Left lung (tissue), 10 donors: ENCODE results near the gene BFSP1. TPM values are rescaled to one million over a fixed set of nuclear protein-coding genes. Genes with fewer than 3 reads are reported as not detected.

ENCODE experiments used
- ATAC-seq: fragments of 200-7000 bp; cut with Tn5 transposase; one replicate; pipeline ENCODE4 v1.9.1; 2020; ENCODE audit warnings: moderate library complexity
- DNase-seq, 4 donors: peaks; one replicate each; pipeline ENCODE4 v3.0.0-alpha.2; 2013 to 2020
- H3K27ac ChIP-seq, 2 donors: fragments of 200-600 bp; sonication (generic) in 1 of 2; one replicate each; pipeline versions ENCODE4 v1.5.0 to v1.8.0; 2020 to 2021
- H3K27me3 ChIP-seq, 2 donors: fragments of 200-600 bp; sonication (generic) in 1 of 2; one replicate each; pipeline versions ENCODE4 v1.5.0 to v1.8.0; 2020 to 2021
- H3K36me3 ChIP-seq, 2 donors: fragments of 200-600 bp; sonication (generic) in 1 of 2; one replicate each; pipeline versions ENCODE4 v1.5.0 to v1.8.0; 2020 to 2021
- H3K4me1 ChIP-seq, 2 donors: fragments of 200-600 bp; one replicate each; pipeline ENCODE4 v1.8.0; 2021
- H3K4me3 ChIP-seq, 2 donors: fragments of 200-600 bp; sonication (generic) in 1 of 2; one replicate each; pipeline versions ENCODE4 v1.5.0 to v1.8.0; 2020 to 2021; ENCODE audit warnings: mild to moderate bottlenecking in 1 of 2
- H3K9me3 ChIP-seq, 2 donors: fragments of 200-600 bp; sonication (generic) in 1 of 2; one replicate each; pipeline versions ENCODE4 v1.5.0 to v1.8.0; 2020 to 2021
- intact Hi-C, 2 donors: fragments of 100-400 bp; cut with DNase I; formaldehyde crosslinking; loops; one replicate each; pipeline versions ENCODE4 v1.11.2 to v1.14.2; 2022
- polyA plus RNA-seq, 6 donors: library from polyadenylated mRNA; unstranded; fragments of 120-200 nt; gene quantifications; one replicate each; pipeline ENCODE4 v1.2.1, GENCODE V29; 2013; ENCODE audit not compliant: insufficient read length in 6 of 6
- total RNA-seq, 2 donors: library from RNA; stranded (reverse); fragmentation: NEBNext Ultra II Directional; extraction: Animal tissue kit (Norgen Biotek cat#: 25700); gene quantifications; one replicate each; pipeline ENCODE4 v1.2.1, GENCODE V29; 2021
- TF ChIP-seq, protein P1 (sequence below), 2 donors: fragments of 200-600 bp; sonication (generic) in 1 of 2; IDR thresholded peaks; one replicate each; pipeline versions ENCODE4 v1.5.0 to v1.8.0; 2021; ENCODE audit warnings: antibody characterized with exemption in 2 of 2
- donor health status: DM: no; HTN: yes; CAD: no.
- donor health status: DM: no; HTN: no; CAD: no.

BFSP1 gene
- total and polyA plus RNA-seq, 8 donors: 1.9 to 4.2 (median 3.9) TPM

DNA sequence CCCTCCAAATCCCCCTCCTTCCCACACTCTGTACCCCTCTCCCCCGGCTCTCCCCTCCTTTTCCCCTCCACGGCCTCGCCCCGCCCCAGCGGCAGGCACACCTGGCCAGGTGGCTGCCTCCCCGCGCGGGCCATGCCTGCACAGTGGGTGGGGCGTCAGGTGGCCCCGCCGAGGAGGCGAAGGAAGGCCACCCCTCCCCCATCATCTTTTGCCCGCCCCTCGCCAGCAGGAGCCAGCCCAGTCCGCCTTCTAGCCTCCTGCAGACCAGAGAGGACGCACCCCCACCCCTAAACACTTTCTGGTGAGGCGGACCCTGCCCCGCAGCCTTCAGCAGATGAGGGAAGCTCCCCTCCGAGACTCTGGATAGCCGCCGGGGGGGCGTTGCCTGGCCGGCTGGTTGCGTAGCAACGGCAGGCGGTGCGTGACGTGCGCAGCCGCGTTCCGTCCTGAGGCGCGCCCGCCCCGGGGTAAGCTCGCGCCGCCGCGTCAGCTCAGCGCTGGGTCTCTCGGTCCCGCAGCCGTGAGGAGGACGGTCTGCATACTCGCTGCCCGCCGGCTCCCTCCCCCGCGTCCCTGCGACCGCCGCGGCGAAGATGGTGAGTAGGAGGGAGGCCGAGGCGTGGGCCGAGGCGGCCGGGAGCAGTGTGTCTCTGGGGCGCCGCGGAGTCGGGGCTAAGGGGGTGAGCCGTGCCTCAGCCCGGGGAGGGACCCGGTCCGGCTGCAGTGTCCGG lies 38.6 kb upstream of the BFSP1 start, which contains the start of gene DSTN:
Gene DSTN, plus strand, starts transcription at position 460 of the 731 bp plus-strand sequence. Its CDS starts 134 bp downstream, at position 594.
- Histone ChIP-seq H3K4me3 (peak within 1 kb of the TSS; percentile 79 to 88), H3K4me1 (peaks cover 20 to 45% of the 10 kb centered on the region in 2 donors), H3K27me3 (peaks cover 0 to 9% of the 10 kb centered on the region in 2 donors), H3K9me3 (no peaks in the 10 kb centered on the region), H3K36me3 (no peaks in the 10 kb centered on the region), H3K27ac (peak within 1 kb of the TSS; percentile 92 to 99)
- ATAC-seq (peak; percentile 84), DNase-seq (peak; percentile 92 to 98 (median 96))
- intact Hi-C loops: no loop called here
- TF ChIP-seq, protein P1, sequence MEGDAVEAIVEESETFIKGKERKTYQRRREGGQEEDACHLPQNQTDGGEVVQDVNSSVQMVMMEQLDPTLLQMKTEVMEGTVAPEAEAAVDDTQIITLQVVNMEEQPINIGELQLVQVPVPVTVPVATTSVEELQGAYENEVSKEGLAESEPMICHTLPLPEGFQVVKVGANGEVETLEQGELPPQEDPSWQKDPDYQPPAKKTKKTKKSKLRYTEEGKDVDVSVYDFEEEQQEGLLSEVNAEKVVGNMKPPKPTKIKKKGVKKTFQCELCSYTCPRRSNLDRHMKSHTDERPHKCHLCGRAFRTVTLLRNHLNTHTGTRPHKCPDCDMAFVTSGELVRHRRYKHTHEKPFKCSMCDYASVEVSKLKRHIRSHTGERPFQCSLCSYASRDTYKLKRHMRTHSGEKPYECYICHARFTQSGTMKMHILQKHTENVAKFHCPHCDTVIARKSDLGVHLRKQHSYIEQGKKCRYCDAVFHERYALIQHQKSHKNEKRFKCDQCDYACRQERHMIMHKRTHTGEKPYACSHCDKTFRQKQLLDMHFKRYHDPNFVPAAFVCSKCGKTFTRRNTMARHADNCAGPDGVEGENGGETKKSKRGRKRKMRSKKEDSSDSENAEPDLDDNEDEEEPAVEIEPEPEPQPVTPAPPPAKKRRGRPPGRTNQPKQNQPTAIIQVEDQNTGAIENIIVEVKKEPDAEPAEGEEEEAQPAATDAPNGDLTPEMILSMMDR (IDR thresholded peaks at IDR 0.05): no peak

DNA sequence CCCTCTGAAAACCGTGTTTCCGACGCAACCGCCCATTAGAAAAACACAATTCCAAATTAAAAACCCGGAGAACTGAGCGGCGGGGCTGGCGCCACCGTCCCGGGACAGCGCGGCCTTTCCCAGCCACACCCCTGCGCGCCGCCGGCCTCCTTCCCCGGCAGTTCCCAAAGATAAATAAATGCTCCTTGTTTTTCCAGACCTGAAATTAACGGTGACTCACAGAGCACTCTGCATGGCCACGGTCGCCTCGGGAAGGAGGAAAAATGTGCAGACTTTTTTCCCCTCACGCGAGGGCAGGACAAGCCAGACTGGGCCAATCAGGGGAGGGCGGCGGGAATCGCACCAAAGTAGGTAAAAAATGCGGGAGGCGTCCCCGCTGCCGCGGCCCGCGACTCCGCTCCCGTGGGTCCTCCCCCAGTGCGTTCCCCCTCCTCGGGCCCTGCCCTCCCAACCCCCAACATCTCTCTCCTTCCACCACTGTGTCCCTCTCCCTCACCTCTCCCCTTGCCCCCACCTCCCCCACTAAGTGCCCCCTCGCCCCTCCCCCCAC lies 37.9 kb upstream of the BFSP1 start:
- TF ChIP-seq, protein P1 (IDR thresholded peaks at IDR 0.05): no peak
- intact Hi-C loops: no loop called here
- peaks cover 18 to 42% of the 10 kb centered on the region in 2 donors for H3K4me1 ChIP-seq
- peak overlapping the region; percentile 92 to 99 for H3K27ac ChIP-seq
- H3K27me3 ChIP-seq: peaks cover 0 to 9% of the 10 kb centered on the region in 2 donors
- ATAC-seq: peak; percentile 73
- peak overlapping the region; percentile 79 to 88 for H3K4me3 ChIP-seq
- no peaks in the 10 kb centered on the region for H3K9me3 ChIP-seq
- DNase-seq: peak; percentile 57 to 90 (median 82)
- no peaks in the 10 kb centered on the region for H3K36me3 ChIP-seq

DNA sequence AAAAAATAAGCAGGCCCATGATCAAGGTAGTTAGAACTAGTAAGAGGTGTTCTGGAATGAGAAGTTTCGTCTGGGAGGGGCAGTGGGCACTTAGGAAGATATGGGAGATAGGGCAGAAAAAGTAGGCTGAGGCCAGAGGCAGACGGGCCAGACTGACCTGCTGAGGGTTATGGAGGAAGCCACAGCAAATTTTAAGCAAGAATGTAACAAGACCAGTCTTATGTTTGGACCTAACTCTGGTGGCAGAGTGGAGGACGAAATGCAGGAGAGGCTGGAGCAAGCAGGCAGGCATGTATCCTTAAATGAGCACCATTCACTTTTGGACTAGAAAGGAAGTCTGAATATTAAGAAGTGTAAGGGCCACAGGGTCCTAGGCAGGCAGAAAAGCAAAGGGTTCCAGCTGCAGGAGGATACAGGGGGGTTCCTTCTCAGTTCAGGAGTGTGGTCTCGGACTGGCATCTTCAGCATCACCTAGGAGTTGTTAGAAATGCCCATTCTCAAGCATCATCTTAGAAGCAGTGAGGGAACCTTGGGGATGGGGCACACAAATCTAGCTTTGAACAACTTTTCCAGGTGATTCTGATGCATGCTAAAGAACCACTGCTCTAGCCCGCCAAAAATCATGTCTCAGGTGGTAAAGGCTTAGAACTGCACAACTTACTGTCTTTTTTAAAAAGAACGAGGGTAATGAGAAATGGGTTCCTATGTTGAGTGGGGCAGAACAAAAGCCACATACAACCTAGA lies 37.0 kb upstream of the BFSP1 start:
- peak overlapping the region; percentile 92 to 99 for H3K27ac ChIP-seq
- TF ChIP-seq, protein P1 (IDR thresholded peaks at IDR 0.05): no peak
- H3K36me3 ChIP-seq: no peaks in the 10 kb centered on the region
- H3K4me1 ChIP-seq: peaks cover 13 to 34% of the 10 kb centered on the region in 2 donors
- intact Hi-C loops: no loop called here
- peaks cover 0 to 9% of the 10 kb centered on the region in 2 donors for H3K27me3 ChIP-seq
- DNase-seq (no peak), ATAC-seq (no peak)
- no peaks in the 10 kb centered on the region for H3K9me3 ChIP-seq
- peak overlapping the region; percentile 79 to 88 for H3K4me3 ChIP-seq

DNA sequence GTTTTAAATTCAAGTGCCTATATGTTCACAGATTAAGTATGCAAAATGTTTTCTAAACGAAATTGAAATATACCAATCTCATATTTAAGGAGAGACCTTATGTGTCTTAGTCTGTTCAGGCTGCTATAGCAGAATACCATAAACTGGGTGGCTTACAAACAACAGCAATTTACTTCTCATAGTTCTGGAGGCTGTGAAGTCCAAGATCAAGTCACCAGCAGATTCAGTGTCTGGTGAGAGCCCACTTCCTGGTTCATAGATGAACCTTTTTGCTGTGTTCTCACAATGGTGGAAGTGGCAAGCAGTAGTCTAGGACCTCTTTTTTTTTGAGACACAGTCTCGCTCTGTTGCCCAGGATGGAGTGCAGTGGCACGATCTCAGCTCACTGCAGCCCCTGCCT lies 35.2 kb upstream of the BFSP1 start:
- Histone ChIP-seq H3K4me1 (peaks cover 2 to 21% of the 10 kb centered on the region in 2 donors), H3K4me3 (no peak overlapping the region), H3K36me3 (no peaks in the 10 kb centered on the region), H3K27me3 (peaks cover 0 to 9% of the 10 kb centered on the region in 2 donors), H3K27ac (no peak overlapping the region), H3K9me3 (no peaks in the 10 kb centered on the region)
- no peak for ATAC-seq
- TF ChIP-seq, protein P1 (IDR thresholded peaks at IDR 0.05): no peak
- intact Hi-C loops: no loop called here
- no peak for DNase-seq
